ENCODE results near the gene PRDM16.

GRCh38 chr1:3257788-3258187 is 188.8 kb downstream of the PRDM16 start:
- peak; percentile 78 to 80 for TF ChIP-seq REST (IDR thresholded peaks at IDR 0.05; ENCODE audit: insufficient read depth in 1 of 2, low read depth in 2 of 2, low read length in 1 of 2)
- TF ChIP-seq CTCF (IDR thresholded peaks at IDR 0.05) = no peak
- no peak for TF ChIP-seq POLR2AphosphoS5 (IDR thresholded peaks at IDR 0.05; ENCODE audit: low read depth, low read length)
